Trophoblast cell (in vitro differentiated cells and primary cell): Measurements from ENCODE around the gene GALNS.

ENCODE experiments used
- DNase-seq, 2 donors: peaks; one replicate each; pipeline ENCODE4 v3.0.0-alpha.2; 2016
- H2AFZ ChIP-seq: 2 replicates; pipeline ENCODE4 v1.6.1; 2013; ENCODE audit warnings: low read length, moderate library complexity, mild to moderate bottlenecking; ENCODE audit not compliant: insufficient read depth, poor library complexity
- H2AK5ac ChIP-seq: 2 replicates; pipeline ENCODE4 v1.6.1; 2013; ENCODE audit warnings: mild to moderate bottlenecking, low read length
- H2BK120ac ChIP-seq: 2 replicates; pipeline ENCODE4 v1.6.1; 2013; ENCODE audit warnings: low read length, mild to moderate bottlenecking, moderate library complexity; ENCODE audit not compliant: insufficient read depth, poor library complexity
- H2BK12ac ChIP-seq: 2 replicates; pipeline ENCODE4 v1.6.1; 2013; ENCODE audit warnings: mild to moderate bottlenecking, low read length, moderate library complexity
- H2BK5ac ChIP-seq: 2 replicates; pipeline ENCODE4 v1.6.1; 2013; ENCODE audit warnings: low read length, low read depth, moderate library complexity, mild to moderate bottlenecking; ENCODE audit not compliant: poor library complexity
- H3K14ac ChIP-seq: 2 replicates; pipeline ENCODE4 v1.6.1; 2013; ENCODE audit warnings: mild to moderate bottlenecking, low read length
- H3K18ac ChIP-seq: 2 replicates; pipeline ENCODE4 v1.6.1; 2013; ENCODE audit warnings: mild to moderate bottlenecking, low read length
- H3K23ac ChIP-seq: 2 replicates; pipeline ENCODE4 v1.6.1; 2013; ENCODE audit warnings: low read length
- H3K27ac ChIP-seq: 2 replicates; pipeline ENCODE4 v1.5.1; 2013; ENCODE audit warnings: low read depth, mild to moderate bottlenecking, inconsistent platforms, low read length, moderate library complexity
- H3K27me3 ChIP-seq: 2 replicates; pipeline ENCODE4 v1.6.1; 2013; ENCODE audit warnings: inconsistent platforms, mild to moderate bottlenecking, low read length, moderate library complexity; ENCODE audit not compliant: insufficient read depth
- H3K36me3 ChIP-seq, 2 experiments: 1 replicate in 1 of 2; 2 replicates in 1 of 2; pipeline ENCODE4 v1.6.1; 2013; ENCODE audit warnings: low read length in 2 of 2, mild to moderate bottlenecking in 2 of 2, moderate library complexity in 1 of 2; ENCODE audit not compliant: insufficient read depth in 2 of 2, control insufficient read depth in 1 of 2
- H3K4ac ChIP-seq: 2 replicates; pipeline ENCODE4 v1.6.1; 2013; ENCODE audit warnings: low read depth, mild to moderate bottlenecking, low read length, moderate library complexity
- H3K4me1 ChIP-seq, 2 experiments: 1 replicate in 1 of 2; 2 replicates in 1 of 2; pipeline ENCODE4 v1.6.1; 2013; ENCODE audit warnings: low read length in 2 of 2, mild to moderate bottlenecking in 2 of 2, moderate library complexity in 1 of 2; ENCODE audit not compliant: insufficient read depth in 2 of 2, control insufficient read depth in 1 of 2
- H3K4me2 ChIP-seq: 2 replicates; pipeline ENCODE4 v1.6.1; 2013; ENCODE audit warnings: inconsistent platforms, mild to moderate bottlenecking, low read length, moderate library complexity
- H3K4me3 ChIP-seq: 2 replicates; pipeline ENCODE4 v1.5.1; 2013; ENCODE audit warnings: mild to moderate bottlenecking, low read depth, low read length, inconsistent platforms
- H3K79me1 ChIP-seq: one replicate; pipeline ENCODE4 v1.6.1; 2013; ENCODE audit warnings: low read length
- H3K79me2 ChIP-seq: 2 replicates; pipeline ENCODE4 v1.6.1; 2013; ENCODE audit warnings: low read length, mild to moderate bottlenecking; ENCODE audit not compliant: control insufficient read depth, insufficient read depth, poor library complexity
- H3K9ac ChIP-seq: 2 replicates; pipeline ENCODE4 v1.6.1; 2013; ENCODE audit warnings: mild to moderate bottlenecking, low read length
- H3K9me3 ChIP-seq: 2 replicates; pipeline ENCODE4 v1.6.1; 2013; ENCODE audit warnings: low read depth, mild to moderate bottlenecking, control low read depth, inconsistent platforms, low read length; ENCODE audit not compliant: insufficient read depth
- H4K12ac ChIP-seq: 2 replicates; pipeline ENCODE4 v1.6.1; 2013; ENCODE audit warnings: low read depth, mild to moderate bottlenecking, low read length, moderate library complexity
- H4K8ac ChIP-seq: 2 replicates; pipeline ENCODE4 v1.6.1; 2013; ENCODE audit warnings: low read depth, mild to moderate bottlenecking, low read length, moderate library complexity
- H4K91ac ChIP-seq: one replicate; pipeline ENCODE4 v1.6.1; 2013; ENCODE audit warnings: low read depth, mild to moderate bottlenecking, low read length, moderate library complexity
- WGBS: extraction: QIAGEN DNeasy Blood & Tissue Kit; methylation state at CpG from one replicate; pipeline ENCODE4 v1.1.7; 2013; ENCODE audit warnings: missing lambda C conversion rate; ENCODE audit not compliant: insufficient read length, insufficient coverage; ENCODE audit errors: extremely low coverage; 5-methylcytosine and 5-hydroxymethylcytosine counted together

The GALNS gene

DNA sequence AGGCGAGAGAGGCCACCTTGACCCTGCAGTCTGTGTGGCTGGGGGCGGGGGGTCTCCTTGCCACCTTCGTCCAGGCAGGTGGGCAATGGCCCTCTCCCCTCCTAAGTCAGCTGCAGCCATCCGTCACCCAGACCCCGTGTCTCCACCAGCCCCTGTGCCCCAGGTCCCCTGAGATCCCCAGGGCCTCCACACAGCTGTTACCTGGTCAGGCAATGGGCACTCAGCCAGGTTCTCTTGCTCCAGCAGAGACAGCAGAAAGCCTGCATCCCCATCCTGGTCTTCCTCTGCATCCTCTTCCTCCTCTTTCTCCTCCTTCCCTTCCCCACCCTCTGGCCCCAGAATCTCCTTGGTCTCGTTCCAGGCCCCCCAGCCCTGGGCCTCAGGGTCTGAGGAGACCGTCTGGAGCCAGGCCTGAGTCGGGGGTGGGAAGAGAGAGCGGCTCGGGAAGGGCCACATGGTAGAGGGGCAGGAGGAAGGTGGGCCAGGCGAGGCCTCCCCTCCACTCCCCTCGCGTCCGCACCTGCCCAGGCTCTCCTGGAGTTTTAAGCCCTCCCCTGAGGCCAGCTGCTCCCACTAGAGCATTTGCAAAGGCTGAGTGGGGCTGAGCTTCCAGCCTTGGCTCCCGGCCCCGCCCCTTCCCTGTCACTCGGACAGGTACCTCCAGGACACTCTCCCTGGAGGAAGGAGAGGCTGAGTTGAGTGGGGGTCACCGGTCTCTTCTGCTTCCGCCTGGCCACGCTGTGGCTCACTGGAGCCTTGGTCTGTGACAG lies 9.6 kb upstream of the GALNS start, which contains the start of gene PABPN1L:
Gene PABPN1L, minus strand, starts transcription at position 510 of the 770 bp plus-strand sequence. Its CDS starts 54 bp downstream, at position 456.
- Histone ChIP-seq H3K27ac (no peak within 1 kb of the TSS), H3K79me1 (no peaks in the 10 kb centered on the region), H4K91ac (no peak within 1 kb of the TSS), H3K18ac (no peak within 1 kb of the TSS), H2AK5ac (no peak within 1 kb of the TSS), H3K79me2 (no peaks in the 10 kb centered on the region), H4K12ac (no peak within 1 kb of the TSS), H3K4ac (no peak within 1 kb of the TSS), H3K9ac (no peak within 1 kb of the TSS), H3K4me1 (no peaks in the 10 kb centered on the region), H3K9me3 (peaks cover 2% of the 10 kb centered on the region), H2BK120ac (no peak within 1 kb of the TSS), H2AFZ (no peak within 1 kb of the TSS), H3K4me2 (no peak within 1 kb of the TSS), H3K14ac (no peak within 1 kb of the TSS), H3K36me3 (peaks cover 10 to 11% of the 10 kb centered on the region in 2 experiments), H3K4me3 (no peak within 1 kb of the TSS), H2BK5ac (no peak within 1 kb of the TSS), H4K8ac (no peak within 1 kb of the TSS), H3K23ac (no peak within 1 kb of the TSS), H3K27me3 (no peaks in the 10 kb centered on the region), H2BK12ac (no peak within 1 kb of the TSS)
- no CpG with 5 or more reads among the region's 20 CpGs for WGBS
- DNase-seq, result no peak

DNA sequence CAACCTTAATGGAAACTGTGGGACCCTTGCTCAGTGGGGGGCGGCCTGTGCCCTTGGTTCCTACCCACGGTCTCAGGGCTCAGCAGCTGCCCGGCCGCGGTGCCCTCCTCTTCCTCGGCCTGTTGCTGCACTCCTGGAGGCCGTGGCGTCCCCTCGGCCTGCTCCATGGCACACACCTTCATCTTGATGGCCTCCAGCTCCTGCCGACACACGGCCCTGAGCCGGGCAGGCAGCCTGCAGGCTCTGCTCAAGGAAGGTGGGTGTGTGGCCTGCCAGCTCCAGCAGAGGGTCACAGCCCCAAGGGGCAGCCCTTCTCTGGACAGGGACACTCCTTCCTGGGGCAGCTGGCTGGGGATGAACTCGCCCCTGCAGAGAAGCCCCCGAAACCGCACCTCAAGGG lies 9.0 kb upstream of the GALNS start:
- peaks cover 2% of the 10 kb centered on the region for H3K9me3 ChIP-seq
- H2BK12ac ChIP-seq, result no peak overlapping the region
- H3K79me1 ChIP-seq, result no peaks in the 10 kb centered on the region
- H3K18ac ChIP-seq, result no peak overlapping the region
- no peak overlapping the region for H3K23ac ChIP-seq
- H3K4me3 ChIP-seq, result no peak overlapping the region
- no peak overlapping the region for H3K14ac ChIP-seq
- no peak for DNase-seq
- no peak overlapping the region for H4K91ac ChIP-seq
- H3K9ac ChIP-seq, result no peak overlapping the region
- H3K27me3 ChIP-seq, result no peaks in the 10 kb centered on the region
- no peaks in the 10 kb centered on the region for H3K4me1 ChIP-seq
- no peak overlapping the region for H2AK5ac ChIP-seq
- WGBS, result no CpG with 5 or more reads among the region's 15 CpGs
- no peak overlapping the region for H2AFZ ChIP-seq
- H4K8ac ChIP-seq, result no peak overlapping the region
- no peak overlapping the region for H2BK120ac ChIP-seq
- no peak overlapping the region for H2BK5ac ChIP-seq
- H3K36me3 ChIP-seq, result peaks cover 16 to 17% of the 10 kb centered on the region in 2 experiments
- no peaks in the 10 kb centered on the region for H3K79me2 ChIP-seq
- H3K4ac ChIP-seq, result no peak overlapping the region
- no peak overlapping the region for H4K12ac ChIP-seq
- no peak overlapping the region for H3K27ac ChIP-seq
- H3K4me2 ChIP-seq, result no peak overlapping the region

DNA sequence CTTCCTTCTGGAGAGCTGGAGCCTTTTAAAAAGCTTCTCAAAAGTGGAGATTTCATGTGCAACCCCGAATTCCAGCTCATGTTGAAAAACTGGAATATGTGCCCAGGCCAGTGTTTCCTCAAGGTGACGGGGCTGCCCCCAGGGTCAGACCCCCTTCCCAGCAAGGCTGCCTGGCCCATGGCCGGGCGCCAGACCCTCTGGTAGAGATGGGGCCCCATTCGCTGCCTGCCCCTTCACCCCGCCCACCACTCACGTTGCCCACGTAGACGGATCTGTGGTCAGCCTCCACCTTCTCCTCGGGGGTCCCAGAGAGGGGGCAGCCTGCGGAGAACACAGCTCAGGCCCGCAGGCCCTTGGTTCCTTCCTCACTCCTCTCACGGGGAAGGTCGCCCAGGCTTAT lies 8.6 kb upstream of the GALNS start:
- no peak overlapping the region for H2AK5ac ChIP-seq
- no peaks in the 10 kb centered on the region for H3K27me3 ChIP-seq
- H2AFZ ChIP-seq, result no peak overlapping the region
- no CpG with 5 or more reads among the region's 14 CpGs for WGBS
- H4K91ac ChIP-seq, result no peak overlapping the region
- no peak overlapping the region for H4K8ac ChIP-seq
- H4K12ac ChIP-seq, result no peak overlapping the region
- no peak overlapping the region for H3K4ac ChIP-seq
- H3K79me1 ChIP-seq, result no peaks in the 10 kb centered on the region
- peaks cover 2% of the 10 kb centered on the region for H3K9me3 ChIP-seq
- no peak for DNase-seq
- H3K79me2 ChIP-seq, result no peaks in the 10 kb centered on the region
- no peak overlapping the region for H3K4me2 ChIP-seq
- no peak overlapping the region for H2BK120ac ChIP-seq
- H3K23ac ChIP-seq, result no peak overlapping the region
- no peak overlapping the region for H2BK12ac ChIP-seq
- H3K4me3 ChIP-seq, result no peak overlapping the region
- H3K27ac ChIP-seq, result no peak overlapping the region
- peaks cover 20 to 21% of the 10 kb centered on the region in 2 experiments for H3K36me3 ChIP-seq
- H3K9ac ChIP-seq, result no peak overlapping the region
- no peak overlapping the region for H3K14ac ChIP-seq
- no peak overlapping the region for H3K18ac ChIP-seq
- H2BK5ac ChIP-seq, result no peak overlapping the region
- H3K4me1 ChIP-seq, result no peaks in the 10 kb centered on the region

DNA sequence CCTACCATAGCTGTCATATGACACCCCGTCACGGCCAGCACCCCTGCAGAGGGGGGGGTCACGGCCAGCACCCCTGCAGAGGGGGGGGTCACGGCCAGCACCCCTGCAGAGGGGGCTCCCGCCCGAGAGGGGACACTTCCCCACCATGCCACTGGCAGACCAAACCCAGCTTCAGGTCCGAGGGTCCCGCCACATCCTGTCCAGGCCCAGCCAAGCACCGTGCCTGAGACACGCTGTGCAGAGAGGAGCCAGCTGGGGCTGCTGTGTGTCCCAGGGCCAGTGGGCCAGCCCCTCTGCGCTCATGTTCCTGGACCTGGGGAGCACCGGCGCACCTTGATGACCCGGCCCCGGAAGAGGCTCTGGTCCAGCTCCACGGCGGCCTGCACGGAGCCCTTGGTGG lies 7.8 kb upstream of the GALNS start:
- no peak overlapping the region for H2BK120ac ChIP-seq
- H4K91ac ChIP-seq, result no peak overlapping the region
- DNase-seq, result no peak
- H2BK5ac ChIP-seq, result no peak overlapping the region
- H3K9ac ChIP-seq, result no peak overlapping the region
- H2AFZ ChIP-seq, result no peak overlapping the region
- H3K4me2 ChIP-seq, result no peak overlapping the region
- no peak overlapping the region for H3K14ac ChIP-seq
- no peaks in the 10 kb centered on the region for H3K79me2 ChIP-seq
- H3K4me3 ChIP-seq, result no peak overlapping the region
- no peak overlapping the region for H3K18ac ChIP-seq
- no peaks in the 10 kb centered on the region for H3K4me1 ChIP-seq
- no peaks in the 10 kb centered on the region for H3K27me3 ChIP-seq
- WGBS, result no CpG with 5 or more reads among the region's 18 CpGs
- H2AK5ac ChIP-seq, result no peak overlapping the region
- H4K12ac ChIP-seq, result no peak overlapping the region
- peaks cover 26 to 29% of the 10 kb centered on the region in 2 experiments for H3K36me3 ChIP-seq
- no peak overlapping the region for H3K23ac ChIP-seq
- H4K8ac ChIP-seq, result no peak overlapping the region
- no peak overlapping the region for H2BK12ac ChIP-seq
- no peak overlapping the region for H3K27ac ChIP-seq
- H3K79me1 ChIP-seq, result no peaks in the 10 kb centered on the region
- no peak overlapping the region for H3K4ac ChIP-seq
- H3K9me3 ChIP-seq, result peaks cover 2% of the 10 kb centered on the region
